Stomach (tissue), 4 donors: ENCODE measurements around the gene MMS22L.

ENCODE experiments used
- EP300 ChIP-seq: sonication (generic); formaldehyde crosslinking; IDR thresholded peaks from one replicate; pipeline ENCODE4 v1.6.1; 2017; ENCODE audit warnings: antibody characterized with exemption
- POLR2A ChIP-seq, 4 donors: fragments of 450-650 bp; IDR thresholded peaks; one replicate each; pipeline ENCODE4 v1.6.1; 2016; ENCODE audit warnings: antibody characterized with exemption in 4 of 4, control low read depth in 2 of 4, mild to moderate bottlenecking in 1 of 4, moderate library complexity in 1 of 4
- POLR2AphosphoS5 ChIP-seq, 3 donors: sonication (generic); formaldehyde crosslinking; IDR thresholded peaks; one replicate each; pipeline ENCODE4 v1.6.1; 2016; ENCODE audit warnings: antibody characterized with exemption in 3 of 3
- TF ChIP-seq, protein P1 (sequence below), 7 experiments: fragments of 450-650 bp in 4 of 7; fragments of 200-600 bp in 3 of 7; sonication (generic) in 3 of 7; IDR thresholded peaks; one replicate each; pipeline ENCODE4 v1.5.1; 2016 to 2019; ENCODE audit warnings: antibody characterized with exemption in 7 of 7, control low read depth in 2 of 7, mild to moderate bottlenecking in 1 of 7

DNA sequence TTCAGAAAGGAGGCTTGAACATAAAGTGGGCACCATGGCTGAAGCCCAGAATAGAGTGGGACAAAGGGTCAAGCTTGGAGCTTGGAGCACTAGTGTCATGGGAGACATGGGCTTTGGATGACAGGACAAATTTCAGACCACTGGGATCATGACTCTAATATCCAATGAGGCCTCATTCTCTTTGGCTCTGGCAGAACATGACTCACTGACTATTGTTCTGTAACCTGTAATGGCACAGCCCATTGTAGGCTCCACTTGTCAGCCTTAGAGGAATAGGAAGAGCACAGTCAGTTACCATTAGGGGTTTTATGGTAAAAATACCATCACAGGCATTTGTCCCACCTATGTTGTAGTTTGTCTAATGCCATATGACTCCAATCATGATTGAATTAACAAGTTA, 34.0 kb upstream of the MMS22L start:
- TF ChIP-seq, protein P1, sequence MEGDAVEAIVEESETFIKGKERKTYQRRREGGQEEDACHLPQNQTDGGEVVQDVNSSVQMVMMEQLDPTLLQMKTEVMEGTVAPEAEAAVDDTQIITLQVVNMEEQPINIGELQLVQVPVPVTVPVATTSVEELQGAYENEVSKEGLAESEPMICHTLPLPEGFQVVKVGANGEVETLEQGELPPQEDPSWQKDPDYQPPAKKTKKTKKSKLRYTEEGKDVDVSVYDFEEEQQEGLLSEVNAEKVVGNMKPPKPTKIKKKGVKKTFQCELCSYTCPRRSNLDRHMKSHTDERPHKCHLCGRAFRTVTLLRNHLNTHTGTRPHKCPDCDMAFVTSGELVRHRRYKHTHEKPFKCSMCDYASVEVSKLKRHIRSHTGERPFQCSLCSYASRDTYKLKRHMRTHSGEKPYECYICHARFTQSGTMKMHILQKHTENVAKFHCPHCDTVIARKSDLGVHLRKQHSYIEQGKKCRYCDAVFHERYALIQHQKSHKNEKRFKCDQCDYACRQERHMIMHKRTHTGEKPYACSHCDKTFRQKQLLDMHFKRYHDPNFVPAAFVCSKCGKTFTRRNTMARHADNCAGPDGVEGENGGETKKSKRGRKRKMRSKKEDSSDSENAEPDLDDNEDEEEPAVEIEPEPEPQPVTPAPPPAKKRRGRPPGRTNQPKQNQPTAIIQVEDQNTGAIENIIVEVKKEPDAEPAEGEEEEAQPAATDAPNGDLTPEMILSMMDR (IDR thresholded peaks at IDR 0.05) = no peak
- TF ChIP-seq EP300 (no peak), POLR2AphosphoS5 (IDR thresholded peaks at IDR 0.05) (no peak), POLR2A (IDR thresholded peaks at IDR 0.05) (no peak)
